HG02623 (cell line): Measurements from ENCODE around the gene NRCAM.

ENCODE experiments used
- ATAC-seq: cut with Tn5 transposase; IDR thresholded peaks from one replicate; pipeline ENCODE4 v1.9.1; 2021; ENCODE audit warnings: moderate library complexity; ENCODE audit not compliant: unreplicated experiment

The NRCAM gene

DNA sequence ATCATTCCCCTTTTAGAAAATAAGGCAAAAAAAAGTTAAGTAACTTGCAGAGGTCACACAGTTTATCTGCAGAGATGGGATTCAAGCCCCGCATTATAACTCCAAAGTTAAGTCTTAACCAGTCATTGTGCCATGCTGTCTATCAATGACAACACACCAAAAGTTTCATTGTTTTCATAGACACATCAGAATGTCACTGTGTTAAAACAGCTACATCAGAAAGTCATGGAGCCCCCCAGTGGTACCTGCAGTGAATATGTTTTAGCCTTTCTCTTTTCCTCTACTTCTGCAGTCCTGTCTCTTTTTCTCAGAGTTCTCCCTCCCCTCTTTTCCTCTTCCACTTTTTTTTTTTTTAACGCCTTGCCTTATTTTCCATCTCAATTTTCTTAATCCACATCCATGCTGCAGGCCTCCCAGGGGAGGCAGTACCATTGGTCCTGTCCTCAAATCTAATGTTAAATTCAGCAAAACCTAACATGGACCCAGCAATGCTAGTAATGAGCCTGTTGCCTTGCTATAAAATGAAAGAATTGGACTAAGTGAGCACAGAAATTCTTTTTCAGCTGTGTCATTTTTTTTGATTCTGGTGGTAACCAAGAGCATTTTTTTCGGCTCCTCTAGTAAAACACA, 3.8 kb upstream of the NRCAM start:
- no peak for ATAC-seq

DNA sequence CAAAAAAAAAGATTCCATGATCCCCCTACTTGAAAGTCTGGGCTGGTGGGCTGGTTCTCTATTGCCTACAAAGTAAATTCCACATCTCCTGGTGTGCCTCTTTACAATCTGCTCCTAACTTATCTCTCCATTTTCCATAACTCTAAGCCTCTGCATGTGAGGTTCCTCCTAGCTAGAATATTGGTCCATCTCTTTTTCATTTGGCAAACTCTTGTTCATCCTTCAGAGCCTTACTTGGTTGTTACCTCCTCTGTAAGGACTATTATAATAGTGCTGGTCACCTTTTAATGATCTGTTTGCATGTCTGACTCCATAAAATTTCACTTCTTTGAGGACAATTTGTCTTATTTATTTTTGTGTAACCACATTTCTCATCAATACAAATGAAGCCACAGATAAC, 1.6 kb upstream of the NRCAM start:
- ATAC-seq, result no peak

DNA sequence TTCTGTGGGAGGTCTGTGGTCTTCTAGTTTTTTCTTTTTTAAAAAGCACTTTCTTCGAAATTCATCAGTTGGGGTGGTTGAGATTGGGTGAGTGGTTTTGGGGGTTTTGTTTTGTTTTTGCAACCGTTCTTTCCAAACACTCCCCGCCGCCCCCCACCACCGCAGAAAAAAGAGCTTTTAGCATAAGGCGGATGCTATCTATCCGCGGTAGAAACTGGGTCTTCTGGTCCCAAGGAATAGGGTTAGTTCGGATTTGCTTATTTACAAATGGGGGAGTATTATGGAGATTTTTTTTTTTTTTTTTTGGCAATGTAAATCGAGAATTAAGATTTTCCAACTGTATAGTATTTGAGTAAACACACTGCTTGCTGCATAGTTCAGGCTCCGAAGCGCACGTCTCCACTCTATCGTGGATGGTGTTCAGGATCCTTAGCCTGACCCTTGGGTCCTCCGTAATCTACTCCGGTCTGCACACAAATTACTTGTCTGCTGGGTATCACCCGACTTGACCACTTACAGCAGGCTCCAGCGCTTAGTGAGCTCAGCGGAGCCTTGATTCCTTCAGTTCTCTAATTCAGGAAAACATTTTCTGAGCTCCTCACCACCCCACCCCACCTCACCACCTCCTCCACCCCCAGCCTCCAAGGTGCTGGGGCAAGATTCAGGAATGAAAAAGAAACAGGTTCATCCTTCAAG, 757 bp upstream of the NRCAM start:
- no peak for ATAC-seq

DNA sequence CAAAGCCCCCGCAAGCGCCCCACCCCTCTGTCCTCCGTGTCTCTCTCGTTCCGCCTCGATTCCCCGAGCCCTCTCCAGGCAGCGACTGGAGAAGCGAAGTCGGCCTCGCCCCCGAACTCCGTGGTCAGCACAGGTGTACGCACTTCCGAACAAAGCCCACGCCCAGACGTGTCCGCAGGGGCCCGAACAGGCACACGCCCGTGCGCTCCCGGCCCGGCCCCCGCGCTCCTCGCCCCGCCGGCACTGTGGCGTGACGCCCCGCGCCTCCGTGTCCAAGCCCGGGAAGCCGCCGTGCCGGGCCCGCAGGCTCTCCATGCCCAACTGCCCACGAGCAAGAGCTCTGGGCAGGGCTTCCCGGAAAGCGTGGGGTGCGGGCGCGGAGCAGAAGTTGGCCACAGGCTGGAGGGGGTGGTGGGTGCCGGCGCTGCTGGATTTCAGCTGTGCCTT, 662 bp downstream of the NRCAM start:
- no peak for ATAC-seq

DNA sequence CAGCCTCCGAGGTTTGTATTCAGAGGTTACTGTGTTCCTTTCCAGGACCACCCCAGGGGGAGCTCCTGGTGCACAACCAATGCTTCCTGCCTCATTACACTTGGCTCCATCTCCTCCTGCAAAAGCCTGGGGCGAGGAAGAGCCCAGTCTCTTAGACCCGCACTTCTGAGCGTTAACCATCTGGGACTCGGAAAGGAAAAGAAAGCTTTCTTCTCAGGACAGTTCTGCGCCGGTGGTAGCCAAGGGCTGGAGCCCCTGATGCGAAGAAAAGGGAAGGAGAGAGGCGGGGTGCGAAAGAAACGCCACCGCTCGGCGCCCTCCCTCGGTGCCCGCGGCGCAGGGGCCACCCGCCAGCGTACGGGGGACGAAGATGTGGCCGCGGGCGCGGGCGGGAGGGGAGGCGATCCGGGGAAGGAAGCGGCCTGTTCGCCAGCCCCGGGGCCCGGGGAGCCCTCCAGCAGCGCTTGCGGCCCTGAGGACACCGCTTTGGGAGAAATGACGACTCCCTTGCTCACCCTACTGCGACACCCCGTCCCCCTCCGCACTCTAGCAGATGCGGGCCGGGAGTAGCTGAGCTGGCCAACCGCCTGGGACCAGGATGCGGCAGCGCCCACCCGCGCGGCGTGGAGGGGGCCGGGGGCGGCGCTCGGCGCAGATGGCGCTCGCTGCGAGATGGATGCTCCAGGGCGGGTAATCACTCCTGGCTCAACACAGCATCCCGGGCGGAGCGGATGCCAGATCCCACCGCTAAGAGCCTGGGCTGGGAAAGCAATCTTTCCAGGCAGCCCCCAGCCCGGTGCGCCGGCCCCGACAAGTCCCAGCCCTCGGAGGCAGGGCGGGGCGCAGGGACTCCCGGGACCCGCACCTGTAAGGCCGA, 1.3 kb downstream of the NRCAM start:
- ATAC-seq, result no peak

DNA sequence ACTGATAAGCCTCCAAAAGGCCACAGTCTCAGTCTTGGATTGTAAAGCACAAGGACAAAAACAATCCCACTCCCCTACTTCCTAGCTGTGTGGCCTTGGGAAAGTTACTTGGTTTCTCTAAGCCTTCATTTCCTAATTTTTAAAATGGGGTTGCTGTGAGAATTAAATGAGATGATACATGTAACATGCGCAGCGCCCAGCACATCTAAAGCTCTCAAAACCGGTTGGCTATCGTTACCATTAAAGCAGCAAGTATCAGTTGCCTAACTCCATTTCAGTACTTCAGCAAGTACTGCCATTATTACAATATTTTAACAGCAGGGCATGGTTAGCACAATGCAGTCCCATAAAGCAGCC, 1.9 kb downstream of the NRCAM start:
- no peak for ATAC-seq

DNA sequence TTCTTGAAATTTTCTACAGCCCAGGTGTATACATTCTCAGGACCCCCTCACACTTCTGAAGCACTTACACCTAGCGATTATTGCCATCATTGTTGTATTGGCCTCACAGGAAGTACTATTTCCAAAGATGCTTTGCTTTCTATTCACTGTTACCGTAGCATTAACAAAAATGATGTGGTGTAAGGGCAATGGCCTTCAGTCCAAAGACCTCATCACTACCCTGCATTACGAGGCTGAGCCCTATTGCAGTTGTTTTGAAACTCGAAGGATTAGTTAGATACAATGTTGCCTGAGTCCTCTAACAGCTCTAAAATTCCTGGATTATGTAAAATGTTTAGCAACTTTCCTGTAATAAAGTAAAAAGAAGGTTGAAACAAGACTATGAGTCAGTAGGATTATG, 2.9 kb downstream of the NRCAM start:
- ATAC-seq, result no peak

DNA sequence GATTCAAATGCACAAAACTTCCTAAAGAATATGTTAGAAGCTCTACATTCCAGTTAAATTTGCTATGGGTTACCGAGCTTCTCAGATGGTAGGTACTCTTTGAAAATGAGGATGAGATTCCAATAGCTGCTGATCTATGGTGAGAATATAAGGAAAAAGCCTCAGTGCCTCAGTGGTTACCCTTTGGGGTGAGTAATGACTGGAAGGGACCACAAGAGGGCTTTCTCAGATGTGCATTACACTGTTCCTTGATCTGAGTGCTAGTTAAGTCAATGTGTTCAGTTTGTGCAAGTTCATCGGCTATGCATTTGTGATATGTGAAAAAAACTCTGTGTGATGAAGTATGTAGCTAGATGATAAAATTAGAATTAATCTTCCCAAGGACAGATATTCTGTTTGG, 3.5 kb downstream of the NRCAM start:
- peak; percentile 52 for ATAC-seq

DNA sequence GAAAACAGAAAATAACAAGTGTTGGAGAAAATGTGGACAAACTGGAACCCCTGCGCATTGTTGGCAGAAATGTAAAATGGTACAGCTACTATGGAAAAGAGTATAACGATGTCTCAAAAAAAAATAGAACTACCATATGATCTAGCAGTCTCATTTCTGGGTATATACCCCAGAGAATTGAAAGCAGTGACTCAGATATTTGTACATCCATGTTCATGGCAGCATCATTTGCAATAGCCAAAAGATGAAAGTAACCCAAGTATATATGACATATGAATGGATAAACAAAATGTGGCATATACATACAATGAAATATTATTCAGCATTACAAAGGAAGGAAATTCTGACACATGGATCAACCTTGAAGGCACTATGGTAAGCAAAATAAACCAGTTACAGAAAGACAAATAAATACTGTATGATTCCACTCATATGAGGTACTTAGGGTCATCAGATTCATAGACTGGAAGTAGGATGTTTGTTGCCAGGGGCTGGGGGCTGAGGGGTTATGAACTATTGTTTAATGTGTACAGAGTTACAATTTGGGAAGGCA, 4.9 kb downstream of the NRCAM start:
- no peak for ATAC-seq

DNA sequence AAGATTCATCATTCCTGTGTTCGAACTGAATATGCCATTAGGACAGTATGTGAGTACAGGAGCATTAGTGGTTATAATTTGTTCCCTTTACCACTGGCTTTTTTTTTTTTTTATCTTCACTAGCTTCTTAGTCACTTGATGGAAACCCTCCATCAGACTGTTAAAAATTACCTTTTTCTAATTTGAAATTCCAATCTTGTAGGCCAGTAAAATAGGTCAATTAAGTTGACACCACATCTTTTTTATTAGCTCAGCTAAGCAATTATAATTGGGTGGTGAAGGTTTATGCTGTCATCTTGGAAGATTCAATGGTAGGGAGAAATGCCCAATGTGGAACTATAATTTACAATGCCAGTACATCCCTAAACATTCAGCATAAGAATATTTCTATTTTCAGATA, 6.1 kb downstream of the NRCAM start:
- no peak for ATAC-seq

DNA sequence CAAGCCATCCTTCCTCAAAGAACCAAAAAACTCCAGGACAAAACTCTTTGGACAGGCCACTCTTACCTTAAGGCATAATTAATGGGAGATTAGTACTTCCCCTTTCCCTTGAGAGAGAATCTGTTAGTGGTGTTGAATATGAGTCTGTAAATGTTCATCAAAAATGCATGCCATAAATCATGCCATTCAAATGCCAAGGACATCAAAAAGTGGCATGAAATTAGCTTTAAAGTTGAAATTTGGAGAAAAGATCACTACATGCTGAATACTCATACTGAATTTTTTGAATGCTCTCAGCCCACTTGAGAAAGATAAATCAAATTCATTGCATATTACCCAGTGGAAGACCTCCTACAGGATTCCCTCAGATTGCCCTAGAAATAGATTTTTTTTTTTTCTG, 6.7 kb downstream of the NRCAM start:
- ATAC-seq, result no peak

DNA sequence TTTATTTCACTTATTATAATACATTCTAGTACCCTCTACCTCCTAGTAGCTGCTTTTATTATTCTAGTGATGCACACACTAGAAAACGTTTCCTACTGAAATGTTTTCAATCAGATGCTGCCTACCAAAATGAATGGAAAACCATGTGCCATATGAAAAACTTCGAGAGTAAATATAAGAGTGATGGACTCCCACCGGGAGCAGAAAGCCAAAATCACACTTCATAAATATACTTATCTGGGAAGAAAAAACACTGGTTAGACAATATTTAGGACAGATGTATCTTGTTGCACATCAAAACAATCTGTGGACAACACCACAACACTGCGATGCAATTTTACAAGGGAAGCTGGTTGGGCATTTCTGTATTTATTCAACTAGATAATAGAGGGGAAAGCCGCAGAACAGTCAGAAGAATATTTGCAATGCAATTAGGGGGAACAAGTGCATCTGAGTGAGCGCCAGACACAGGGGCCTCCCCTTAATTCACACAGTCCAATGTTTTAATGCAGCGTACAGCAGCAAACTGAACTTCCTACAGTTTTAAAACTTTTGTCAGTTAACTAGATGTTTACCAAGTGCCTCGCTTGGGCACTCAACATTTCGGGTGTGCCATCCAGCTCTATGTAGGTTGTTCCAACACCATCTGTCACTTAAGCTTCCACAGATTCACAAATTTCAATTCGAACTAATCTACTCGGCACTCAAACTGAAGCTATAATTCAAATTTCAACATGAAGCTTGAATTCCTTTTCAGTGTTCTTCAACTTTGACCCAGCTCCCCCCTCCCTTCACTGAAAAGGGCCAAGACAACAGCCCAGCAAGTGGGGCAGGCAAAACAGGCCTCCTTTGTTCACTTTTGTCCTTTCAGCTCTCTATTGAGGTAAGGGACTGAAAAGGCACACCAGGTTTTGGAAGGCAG, 7.4 kb downstream of the NRCAM start:
- no peak for ATAC-seq

DNA sequence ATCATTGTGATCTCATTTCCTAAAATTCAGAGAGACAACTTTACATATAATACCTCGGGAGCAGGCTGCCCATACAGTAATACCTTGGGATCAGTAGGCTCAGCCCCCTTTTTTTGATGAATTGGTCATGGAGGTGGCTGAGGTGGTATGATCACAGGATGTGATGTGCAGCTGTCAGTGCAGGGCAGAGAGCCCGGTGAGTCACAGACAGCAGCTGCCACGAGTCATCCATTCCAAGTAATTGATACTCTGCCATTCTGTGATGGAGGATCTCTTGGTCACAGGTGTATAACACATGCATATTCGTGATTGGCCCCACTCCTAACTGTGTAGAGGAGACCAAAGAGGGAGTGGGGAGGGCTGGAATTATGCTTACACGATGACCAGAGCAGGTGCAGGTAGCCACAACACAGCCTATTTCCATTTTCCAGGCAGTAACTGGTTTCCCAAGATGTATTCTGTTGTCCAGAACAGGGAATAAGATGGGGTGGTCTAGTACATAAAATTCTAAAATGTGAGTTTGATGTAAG, 14.1 kb downstream of the NRCAM start:
- ATAC-seq, result no peak

DNA sequence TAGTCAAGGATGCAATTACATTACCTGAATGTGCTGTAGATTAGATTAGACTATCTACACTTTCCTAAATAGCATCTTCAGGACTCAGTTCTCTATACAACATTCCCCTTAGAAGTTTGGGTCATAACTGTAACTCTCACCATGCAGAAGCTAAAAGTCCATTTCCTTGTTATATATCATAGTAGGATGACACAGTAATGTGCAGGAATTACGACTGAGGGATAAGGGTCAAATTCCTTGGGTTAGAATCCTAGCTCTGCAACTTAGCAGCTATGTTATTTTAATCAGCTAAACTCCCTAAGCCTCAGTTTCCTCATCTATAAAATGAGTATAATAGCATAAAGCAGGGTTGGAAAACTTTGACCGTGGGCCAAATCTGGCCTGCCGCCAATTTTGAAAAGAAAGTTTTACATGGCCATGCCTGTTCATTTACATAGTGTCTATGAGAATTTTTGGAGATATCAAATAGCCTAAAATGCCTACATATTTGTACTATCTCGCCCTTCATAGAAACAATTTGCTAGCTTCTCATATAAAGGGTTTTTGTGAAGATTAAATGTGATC, 14.8 kb downstream of the NRCAM start:
- no peak for ATAC-seq

DNA sequence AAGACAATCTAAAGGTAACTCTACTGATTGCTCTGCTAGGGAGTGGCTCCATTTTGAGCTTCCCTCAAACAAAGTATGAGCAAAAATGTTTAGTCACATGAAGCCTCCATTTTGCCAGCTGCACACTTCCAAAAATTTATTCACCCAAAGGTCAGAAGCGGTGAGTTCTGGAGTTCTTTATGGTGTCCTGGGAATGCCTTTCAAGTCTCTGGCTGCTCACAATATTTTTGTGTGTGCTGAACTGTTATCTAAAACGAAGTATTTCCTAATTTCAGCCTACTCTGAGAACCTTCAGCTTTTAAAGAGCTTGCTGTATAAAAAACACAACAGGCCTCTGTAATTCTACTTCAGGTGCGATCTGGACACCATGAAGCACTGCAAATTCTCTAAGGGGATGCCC, 15.6 kb downstream of the NRCAM start:
- no peak for ATAC-seq

DNA sequence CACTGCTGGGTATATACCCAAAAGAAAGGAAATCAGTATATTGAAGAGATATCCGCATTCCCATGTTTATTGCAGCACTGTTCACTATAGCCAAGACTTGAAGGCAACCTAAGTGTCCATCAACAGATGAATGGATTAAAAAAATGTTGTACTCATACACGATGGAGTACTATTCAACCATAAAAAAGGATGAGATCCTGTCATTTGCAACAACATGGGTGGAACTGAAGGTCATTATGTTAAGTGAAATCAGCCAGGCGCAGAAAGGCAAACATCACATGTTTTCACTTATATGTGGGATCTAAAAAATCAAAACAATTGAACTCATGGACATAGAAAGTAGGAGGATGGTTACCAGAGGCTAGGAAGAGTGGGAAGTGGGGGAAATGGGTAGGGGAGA, 19.3 kb downstream of the NRCAM start:
- ATAC-seq, result no peak

DNA sequence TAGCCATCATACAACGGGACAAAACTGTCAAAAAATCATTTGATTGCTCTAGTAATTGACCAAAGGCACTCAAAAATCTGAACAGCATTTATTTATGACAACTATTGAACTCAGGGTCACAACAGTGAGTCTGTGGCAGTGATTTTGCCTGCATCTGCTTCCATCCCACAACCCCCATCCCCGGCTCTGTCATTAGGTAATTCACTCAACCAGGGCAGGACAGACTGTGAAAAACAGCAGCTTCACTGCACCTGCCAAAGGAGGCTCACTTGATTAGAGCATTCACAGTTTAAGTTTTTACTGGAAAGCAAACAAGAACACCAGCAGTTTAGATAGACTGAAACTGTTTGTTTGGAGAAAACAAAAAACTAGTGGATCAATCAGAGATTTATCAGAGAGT, 22.2 kb downstream of the NRCAM start:
- no peak for ATAC-seq

DNA sequence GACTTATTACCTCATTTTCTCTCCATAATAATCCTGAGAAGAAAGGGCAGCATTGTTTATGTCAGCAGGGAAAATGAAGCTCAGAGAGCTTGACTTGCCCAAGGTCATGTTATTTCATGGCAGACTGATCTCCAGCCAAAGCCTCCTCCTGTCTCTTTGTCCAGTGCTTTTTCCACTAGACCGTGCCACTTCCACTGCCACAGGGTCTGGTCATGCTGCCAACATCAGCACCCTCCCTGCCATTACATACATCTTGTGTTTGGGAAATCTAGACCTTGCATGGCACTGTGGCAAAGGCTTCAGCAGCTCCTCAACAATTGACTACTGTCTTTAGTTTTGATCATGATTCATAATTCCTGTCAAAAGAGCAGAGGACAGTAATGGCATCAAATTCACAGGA, 25.1 kb downstream of the NRCAM start:
- ATAC-seq, result no peak

DNA sequence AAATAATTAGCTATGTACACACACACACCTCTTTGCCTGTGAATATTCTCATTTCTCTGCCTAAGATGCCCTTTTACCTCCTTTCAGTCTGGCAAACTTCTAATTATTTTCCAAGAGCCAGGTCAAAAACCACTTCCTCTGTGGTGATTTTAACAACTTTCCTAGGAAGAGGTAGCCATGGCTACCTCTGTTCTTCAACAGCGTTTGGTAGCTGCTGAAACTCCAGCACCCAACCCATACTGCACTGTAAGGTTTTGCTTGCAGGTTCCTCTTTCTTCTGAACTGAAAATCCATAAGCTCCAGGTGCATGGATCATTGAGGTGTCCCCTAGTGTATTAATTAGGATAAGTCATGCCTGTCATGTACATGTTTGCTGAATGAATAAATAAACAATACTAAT, 25.6 kb downstream of the NRCAM start:
- no peak for ATAC-seq

DNA sequence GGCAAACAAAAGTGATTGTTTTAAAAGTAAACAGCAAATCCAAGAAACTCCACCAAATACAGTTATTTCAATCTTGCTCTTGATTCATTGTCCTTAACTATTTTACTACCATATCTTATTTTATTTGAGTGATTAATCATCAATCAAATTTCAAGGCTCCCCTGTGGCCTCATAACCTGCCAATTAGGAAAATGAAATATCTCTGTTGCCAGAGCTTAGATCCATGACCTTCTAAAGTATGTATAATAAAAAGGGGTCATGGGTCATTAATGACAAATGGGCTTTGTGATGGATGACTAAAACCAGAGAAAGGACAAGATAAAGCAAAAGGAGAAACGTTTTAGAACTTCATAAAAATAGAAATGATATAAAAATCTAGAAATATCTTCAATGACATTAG, 28.5 kb downstream of the NRCAM start:
- ATAC-seq, result no peak
